Smooth muscle cell (in vitro differentiated cells): ENCODE results near the gene DCLK1. TPM values are rescaled to one million over a fixed set of nuclear protein-coding genes. Genes with fewer than 3 reads are reported as not detected.

Experiments used
- DNase-seq: peaks from one replicate; lab custom pipeline; 2025; ENCODE audit not compliant: unreplicated experiment; lab: John Stamatoyannopoulos, UW
- H2AFZ ChIP-seq: fragments of 200-600 bp; sonication (generic); 2 replicates; pipeline ENCODE4 v1.6.0; 2016; ENCODE audit warnings: antibody characterized with exemption, low read depth, mild to moderate bottlenecking
- H3F3A ChIP-seq: fragments of 200-600 bp; sonication (generic); 2 replicates; pipeline ENCODE4 v1.6.0; 2017; ENCODE audit warnings: antibody characterized with exemption, low read depth
- H3K27ac ChIP-seq: fragments of 200-600 bp; sonication (generic); 2 replicates; pipeline ENCODE4 v1.5.1; 2016; ENCODE audit warnings: low read depth, mild to moderate bottlenecking
- H3K27me3 ChIP-seq: fragments of 200-600 bp; sonication (generic); 2 replicates; pipeline ENCODE4 v1.6.1; 2016; ENCODE audit warnings: low read depth, mild to moderate bottlenecking
- H3K36me3 ChIP-seq: fragments of 200-600 bp; sonication (generic); 2 replicates; pipeline ENCODE4 v1.5.1; 2016; ENCODE audit warnings: low read depth
- H3K4me1 ChIP-seq: fragments of 200-600 bp; sonication (generic); 2 replicates; pipeline ENCODE4 v1.5.1; 2016; ENCODE audit warnings: low read depth
- H3K4me2 ChIP-seq: fragments of 200-600 bp; sonication (generic); 2 replicates; pipeline ENCODE4 v1.6.0; 2016; ENCODE audit warnings: mild to moderate bottlenecking
- H3K4me3 ChIP-seq: fragments of 200-600 bp; sonication (generic); 2 replicates; pipeline ENCODE4 v1.5.1; 2016; ENCODE audit warnings: mild to moderate bottlenecking
- H3K79me2 ChIP-seq: fragments of 200-600 bp; sonication (generic); 2 replicates; pipeline ENCODE4 v1.6.0; 2016; ENCODE audit warnings: low read depth, mild to moderate bottlenecking
- H3K9ac ChIP-seq: fragments of 200-600 bp; sonication (generic); 2 replicates; pipeline ENCODE4 v1.6.0; 2016; ENCODE audit warnings: low read depth
- H3K9me3 ChIP-seq: fragments of 200-600 bp; sonication (generic); replicated peaks from 2 replicates; pipeline ENCODE4 v1.5.1; 2016; ENCODE audit warnings: low read depth
- H4K20me1 ChIP-seq: fragments of 200-600 bp; sonication (generic); 2 replicates; pipeline ENCODE4 v1.6.0; 2016; ENCODE audit warnings: low read depth
- WGBS: methylation state at CpG from one replicate; pipeline ENCODE4 v1.1.7; 2016; ENCODE audit warnings: low lambda C conversion rate; 5-methylcytosine and 5-hydroxymethylcytosine counted together
- polyA plus RNA-seq: library from polyadenylated mRNA; unstranded; fragments of >200 nt; fragmentation: Nextera tagmentation; extraction: Ambion mirVana; gene quantifications from 2 replicates; pipeline ENCODE4 v1.2.1, GENCODE V29; 2016
- total RNA-seq: library from RNA; depleted of rRNA; stranded (reverse); fragments of >200 nt; gene quantifications from 2 replicates; pipeline ENCODE4 v1.2.3, GENCODE V29; 2014
- TF ChIP-seq, protein P1 (sequence below): fragments of 200-600 bp; sonication (generic); IDR thresholded peaks from 2 replicates; pipeline ENCODE4 v1.5.1; 2017; ENCODE audit warnings: borderline replicate concordance, mild to moderate bottlenecking, antibody characterized with exemption; ENCODE audit not compliant: insufficient read depth, poor library complexity, severe bottlenecking

DCLK1 gene
- total and polyA plus RNA-seq, 2 experiments from 2014 or later, result 0.72 TPM; not detected in 1

DNA sequence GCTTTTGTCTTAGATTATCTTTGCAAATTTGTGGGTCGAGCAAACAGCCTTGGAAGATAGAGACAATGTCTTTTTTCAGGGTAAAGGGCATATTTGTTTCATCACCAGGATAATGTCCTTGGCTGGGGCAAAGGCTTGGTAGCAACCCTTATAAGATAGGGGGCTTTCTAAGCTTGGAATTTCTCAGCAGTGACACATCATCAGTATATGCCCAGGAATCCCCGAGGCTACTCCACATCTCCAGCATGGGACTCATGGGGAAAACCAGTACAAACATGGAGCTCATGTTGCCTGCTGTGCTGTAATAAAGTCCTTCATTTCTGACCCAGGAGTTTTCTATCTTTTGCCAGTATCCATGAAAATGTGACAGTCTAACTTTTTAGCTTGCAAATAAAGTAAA is 77.1 kb downstream of the DCLK1 start:
- Histone ChIP-seq H4K20me1 (no peaks in the 10 kb centered on the region), H3K27me3 (peaks cover 13% of the 10 kb centered on the region), H3K36me3 (no peaks in the 10 kb centered on the region), H3F3A (no peaks in the 10 kb centered on the region), H3K9ac (no peak overlapping the region), H3K27ac (no peak overlapping the region), H3K4me1 (no peaks in the 10 kb centered on the region), H3K4me3 (no peak overlapping the region), H3K9me3 (no peaks in the 10 kb centered on the region), H3K4me2 (no peak overlapping the region), H2AFZ (no peak overlapping the region), H3K79me2 (no peaks in the 10 kb centered on the region)
- 68% methylated on average over 2 of the region's 2 CpGs for WGBS
- no peak for DNase-seq
- TF ChIP-seq, protein P1, sequence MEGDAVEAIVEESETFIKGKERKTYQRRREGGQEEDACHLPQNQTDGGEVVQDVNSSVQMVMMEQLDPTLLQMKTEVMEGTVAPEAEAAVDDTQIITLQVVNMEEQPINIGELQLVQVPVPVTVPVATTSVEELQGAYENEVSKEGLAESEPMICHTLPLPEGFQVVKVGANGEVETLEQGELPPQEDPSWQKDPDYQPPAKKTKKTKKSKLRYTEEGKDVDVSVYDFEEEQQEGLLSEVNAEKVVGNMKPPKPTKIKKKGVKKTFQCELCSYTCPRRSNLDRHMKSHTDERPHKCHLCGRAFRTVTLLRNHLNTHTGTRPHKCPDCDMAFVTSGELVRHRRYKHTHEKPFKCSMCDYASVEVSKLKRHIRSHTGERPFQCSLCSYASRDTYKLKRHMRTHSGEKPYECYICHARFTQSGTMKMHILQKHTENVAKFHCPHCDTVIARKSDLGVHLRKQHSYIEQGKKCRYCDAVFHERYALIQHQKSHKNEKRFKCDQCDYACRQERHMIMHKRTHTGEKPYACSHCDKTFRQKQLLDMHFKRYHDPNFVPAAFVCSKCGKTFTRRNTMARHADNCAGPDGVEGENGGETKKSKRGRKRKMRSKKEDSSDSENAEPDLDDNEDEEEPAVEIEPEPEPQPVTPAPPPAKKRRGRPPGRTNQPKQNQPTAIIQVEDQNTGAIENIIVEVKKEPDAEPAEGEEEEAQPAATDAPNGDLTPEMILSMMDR, result no peak

DNA sequence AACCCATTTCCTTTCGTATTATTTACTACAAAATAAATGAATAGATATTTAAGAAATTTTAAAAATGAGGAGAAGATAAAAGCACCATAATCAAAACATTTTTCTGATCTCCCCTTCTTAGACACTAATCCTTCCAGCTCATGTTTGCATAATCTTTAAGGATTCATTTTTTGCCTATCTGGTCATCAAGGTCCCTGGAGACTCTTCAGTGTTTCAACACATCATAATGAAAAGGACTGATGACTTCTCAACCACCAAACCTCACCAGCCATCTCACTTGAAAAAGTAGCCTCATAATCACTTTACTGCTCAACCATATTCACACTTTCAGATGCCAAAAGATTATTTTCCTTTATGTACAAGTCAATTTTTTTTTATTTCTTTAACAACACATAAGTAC is 80.1 kb downstream of the DCLK1 start:
- 91% methylated on average over 1 of the region's 1 CpG for WGBS
- Histone ChIP-seq H3F3A (no peaks in the 10 kb centered on the region), H3K36me3 (no peaks in the 10 kb centered on the region), H2AFZ (no peak overlapping the region), H3K9ac (no peak overlapping the region), H3K27me3 (peaks cover 13% of the 10 kb centered on the region), H3K4me3 (no peak overlapping the region), H3K9me3 (no peaks in the 10 kb centered on the region), H3K27ac (no peak overlapping the region), H3K79me2 (no peaks in the 10 kb centered on the region), H3K4me2 (no peak overlapping the region), H3K4me1 (no peaks in the 10 kb centered on the region), H4K20me1 (no peaks in the 10 kb centered on the region)
- TF ChIP-seq, protein P1, result no peak
- DNase-seq, result no peak

DNA sequence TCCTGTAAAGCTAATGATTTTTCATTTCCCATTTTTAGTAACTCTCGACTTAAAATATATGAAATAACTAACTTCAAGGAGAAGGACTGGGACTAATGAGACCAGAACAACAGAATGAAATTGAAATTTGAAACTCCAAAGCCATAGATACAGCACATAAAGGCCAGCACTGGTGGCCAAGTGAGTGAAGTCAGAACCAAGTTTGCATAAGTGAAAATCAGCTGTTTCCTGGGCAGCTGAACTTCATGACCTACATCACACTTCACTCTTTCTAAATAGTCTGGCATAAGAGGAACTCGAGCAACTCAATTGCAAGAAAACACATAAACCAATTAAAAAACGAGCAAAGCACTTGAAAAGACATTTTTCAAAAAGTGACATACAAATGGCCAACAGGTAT is 84.5 kb downstream of the DCLK1 start:
- H3K27me3 ChIP-seq, result peaks cover 1% of the 10 kb centered on the region
- no peak overlapping the region for H3K4me2 ChIP-seq
- TF ChIP-seq, protein P1, result no peak
- no peaks in the 10 kb centered on the region for H3K4me1 ChIP-seq
- no peak for DNase-seq
- WGBS, result 82% methylated on average over 3 of the region's 3 CpGs
- no peaks in the 10 kb centered on the region for H3K36me3 ChIP-seq
- no peak overlapping the region for H3K27ac ChIP-seq
- H2AFZ ChIP-seq, result no peak overlapping the region
- no peaks in the 10 kb centered on the region for H4K20me1 ChIP-seq
- no peak overlapping the region for H3K9ac ChIP-seq
- no peaks in the 10 kb centered on the region for H3K9me3 ChIP-seq
- H3K4me3 ChIP-seq, result no peak overlapping the region
- no peaks in the 10 kb centered on the region for H3K79me2 ChIP-seq
- no peaks in the 10 kb centered on the region for H3F3A ChIP-seq

DNA sequence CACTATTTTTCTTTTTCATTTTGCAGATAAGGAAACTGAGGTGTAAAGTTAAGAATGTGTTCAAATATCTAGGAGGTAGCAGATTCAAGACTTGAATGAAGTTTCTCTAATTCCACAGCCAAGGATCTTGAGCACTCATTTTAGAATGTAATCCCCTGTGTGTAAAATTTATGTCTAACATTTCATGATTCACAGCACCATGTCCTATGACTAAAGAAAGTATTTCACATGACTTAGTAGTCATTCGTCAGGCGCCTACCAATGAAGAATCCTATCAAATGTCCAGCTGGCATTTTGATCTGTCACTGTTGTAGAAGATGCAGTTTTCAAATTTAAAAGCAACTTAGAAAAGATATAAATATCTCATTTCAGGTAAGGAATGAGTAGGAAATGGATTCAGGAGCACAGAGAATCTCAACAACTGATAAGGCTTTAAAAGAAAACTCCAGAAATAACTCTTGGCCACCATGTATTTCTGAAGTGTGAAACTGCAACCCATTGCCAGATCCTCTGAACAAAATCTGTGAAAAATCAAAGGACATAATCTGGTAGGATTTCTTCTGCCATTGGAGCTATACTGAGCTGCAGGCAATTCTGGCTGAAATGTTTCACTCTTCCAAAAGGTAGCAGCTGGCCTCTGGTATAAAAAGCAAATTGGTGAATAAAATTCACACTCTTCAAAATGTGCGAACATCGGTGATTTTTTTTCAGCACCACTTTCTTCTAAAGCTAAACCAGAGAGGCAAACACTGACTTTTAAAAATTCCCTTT is 92.2 kb downstream of the DCLK1 start:
- no peaks in the 10 kb centered on the region for H3K27me3 ChIP-seq
- no peaks in the 10 kb centered on the region for H3F3A ChIP-seq
- TF ChIP-seq, protein P1, result no peak
- no peak overlapping the region for H3K4me3 ChIP-seq
- no peak overlapping the region for H2AFZ ChIP-seq
- no peak for DNase-seq
- no peak overlapping the region for H3K4me2 ChIP-seq
- no peaks in the 10 kb centered on the region for H3K9me3 ChIP-seq
- no peaks in the 10 kb centered on the region for H4K20me1 ChIP-seq
- no peaks in the 10 kb centered on the region for H3K79me2 ChIP-seq
- peak overlapping the region; percentile 51 for H3K27ac ChIP-seq
- H3K36me3 ChIP-seq, result no peaks in the 10 kb centered on the region
- WGBS, result 81% methylated on average over 4 of the region's 4 CpGs
- no peak overlapping the region for H3K9ac ChIP-seq
- no peaks in the 10 kb centered on the region for H3K4me1 ChIP-seq
